NCI-H526 (cell line): Measurements from ENCODE around the gene PALLD.

Experiments used
- DNase-seq, 2 experiments: peaks; one replicate each; lab custom pipeline; 2025; lab: John Stamatoyannopoulos, UW

The PALLD gene

GRCh38 chr4:168527560-168527959, 30.7 kb downstream of the PALLD start:
- DNase-seq: no peak

DNA sequence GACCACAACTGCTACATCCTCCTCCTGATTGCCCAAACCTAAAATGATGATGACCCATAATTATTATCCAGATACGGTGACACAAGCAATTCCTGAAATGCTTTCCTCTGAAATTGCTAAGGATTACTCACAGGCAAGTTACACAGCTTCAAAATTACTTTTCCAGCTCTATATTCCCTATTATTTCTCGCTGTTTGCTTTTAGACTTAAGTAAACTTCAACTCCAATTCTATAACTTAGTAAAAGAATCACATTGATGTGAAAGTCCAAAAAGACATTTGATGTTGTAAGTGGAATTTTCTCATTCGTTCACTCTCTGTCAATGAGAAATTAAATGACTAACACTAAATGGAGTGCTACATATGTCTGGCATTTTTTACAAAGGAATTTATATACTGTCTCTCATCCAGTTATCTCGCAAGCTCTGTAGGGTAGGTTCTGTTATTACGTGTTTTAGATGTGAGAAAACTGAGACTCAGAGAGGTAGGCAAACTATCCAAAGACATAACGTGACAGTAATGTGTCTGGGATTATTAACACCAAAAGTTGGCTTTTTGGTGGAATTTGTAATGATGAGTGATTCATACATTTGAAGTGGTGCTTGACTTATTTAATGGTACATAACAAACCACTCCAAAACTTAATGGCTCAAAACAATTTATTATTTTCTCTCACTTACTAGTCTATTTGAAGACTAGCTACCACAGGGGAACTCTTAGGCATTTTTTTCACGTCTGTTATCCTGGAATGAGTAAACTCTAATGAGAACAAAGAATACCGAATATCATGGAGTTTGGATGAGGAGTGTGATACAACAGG, 31.5 kb downstream of the PALLD start:
- DNase-seq: no peak

DNA sequence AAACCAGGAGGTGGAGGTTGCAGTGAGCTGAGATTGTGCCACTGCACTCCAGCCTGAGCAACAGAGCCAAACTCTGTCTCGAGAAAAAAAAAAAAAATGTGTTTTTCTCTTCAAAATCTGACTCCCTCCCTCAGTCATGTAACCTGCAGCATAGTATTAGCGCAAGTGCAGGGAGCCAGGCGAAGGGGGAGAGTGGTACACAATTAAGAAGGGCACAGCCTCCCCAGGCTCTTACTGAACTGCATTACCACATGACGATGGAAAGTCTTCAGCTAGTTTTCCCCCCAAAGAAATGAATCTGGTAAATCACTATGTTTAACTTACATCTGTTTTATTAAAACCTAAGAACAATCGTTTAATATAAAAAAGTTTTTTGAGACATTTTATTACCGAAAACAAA, 32.4 kb downstream of the PALLD start:
- no peak for DNase-seq

DNA sequence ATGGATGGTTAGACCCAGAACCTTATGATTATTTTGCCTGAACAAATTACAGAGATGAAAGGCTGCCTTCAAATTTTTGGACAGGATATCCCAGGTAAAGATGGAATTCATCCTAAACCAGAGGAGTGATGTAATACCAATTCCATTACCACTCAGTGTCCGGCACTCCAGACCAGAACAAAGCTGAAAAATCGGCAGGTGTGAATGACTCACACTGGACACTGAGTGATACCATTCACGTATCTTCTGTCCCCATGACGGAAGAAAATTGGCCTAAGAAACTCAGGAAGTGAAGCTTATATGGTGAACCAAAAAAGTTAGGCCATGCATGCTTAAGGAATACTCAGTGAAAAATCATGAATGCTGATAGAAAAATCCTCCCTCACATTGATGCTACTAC, 34.5 kb downstream of the PALLD start:
- DNase-seq: no peak

DNA sequence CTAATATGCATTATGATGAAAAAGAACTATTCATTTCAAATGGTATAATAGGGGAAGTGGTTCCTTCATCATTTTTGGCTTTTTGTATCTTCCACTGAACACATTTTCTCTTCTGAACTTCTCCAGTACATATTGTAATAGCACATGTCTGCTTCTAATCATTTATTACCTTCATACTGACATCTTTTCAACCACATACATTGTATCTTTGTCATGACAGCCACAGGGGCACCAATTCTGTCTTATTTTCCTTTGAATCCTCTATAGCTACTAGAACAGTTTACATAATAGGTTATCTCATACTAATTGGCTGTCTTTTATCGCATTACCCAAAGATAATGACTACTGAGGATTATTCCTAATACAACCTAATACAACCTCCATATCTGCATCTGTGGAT, 37.7 kb downstream of the PALLD start:
- DNase-seq: no peak

- no peak for DNase-seq
Observed at GRCh38 chr4:168535689-168536088, 38.8 kb downstream of the PALLD start.

DNA sequence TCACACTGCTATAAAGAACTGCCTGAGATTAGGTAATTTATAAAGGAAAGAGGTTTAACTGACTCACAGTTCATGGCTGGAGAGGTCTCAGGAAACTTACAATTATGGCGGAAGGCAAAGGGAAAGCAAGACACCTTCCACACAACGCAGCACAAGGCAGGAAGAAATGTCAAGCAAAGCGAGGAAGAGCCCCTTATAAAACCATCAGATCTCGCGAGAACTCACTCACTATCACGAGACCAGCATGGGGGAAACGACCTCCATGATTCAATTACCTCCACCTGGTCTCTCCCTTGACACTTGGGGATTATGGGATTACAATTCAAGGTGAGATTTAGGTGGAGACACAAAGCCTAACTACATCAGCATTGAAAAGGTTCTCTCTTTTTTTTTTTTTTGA, 39.6 kb downstream of the PALLD start:
- DNase-seq: no peak

GRCh38 chr4:168537086-168537485, 40.2 kb downstream of the PALLD start:
- DNase-seq: no peak

GRCh38 chr4:168537571-168537970, 40.7 kb downstream of the PALLD start:
- DNase-seq: no peak

- DNase-seq: no peak
Observed at GRCh38 chr4:168538632-168539031, 41.8 kb downstream of the PALLD start.

DNA sequence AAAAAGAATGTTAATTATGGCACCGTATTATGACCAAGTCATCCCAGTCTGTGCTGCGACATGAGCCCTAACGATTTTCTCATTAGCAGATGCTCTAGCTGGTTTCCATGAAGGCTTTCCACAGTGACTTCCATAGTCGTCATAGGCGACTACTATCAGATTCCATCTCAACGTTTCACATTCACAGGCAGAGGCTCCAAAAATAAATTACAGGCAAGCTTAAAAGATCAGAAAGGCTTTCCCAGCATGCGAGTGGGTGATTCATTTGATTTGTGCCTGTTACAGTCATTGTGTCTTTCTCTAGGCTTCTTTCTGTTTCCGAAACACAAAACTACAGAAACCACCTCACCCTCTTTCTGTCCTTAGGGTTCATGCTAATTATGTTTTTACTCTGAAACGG, 43.2 kb downstream of the PALLD start:
- no peak for DNase-seq

DNA sequence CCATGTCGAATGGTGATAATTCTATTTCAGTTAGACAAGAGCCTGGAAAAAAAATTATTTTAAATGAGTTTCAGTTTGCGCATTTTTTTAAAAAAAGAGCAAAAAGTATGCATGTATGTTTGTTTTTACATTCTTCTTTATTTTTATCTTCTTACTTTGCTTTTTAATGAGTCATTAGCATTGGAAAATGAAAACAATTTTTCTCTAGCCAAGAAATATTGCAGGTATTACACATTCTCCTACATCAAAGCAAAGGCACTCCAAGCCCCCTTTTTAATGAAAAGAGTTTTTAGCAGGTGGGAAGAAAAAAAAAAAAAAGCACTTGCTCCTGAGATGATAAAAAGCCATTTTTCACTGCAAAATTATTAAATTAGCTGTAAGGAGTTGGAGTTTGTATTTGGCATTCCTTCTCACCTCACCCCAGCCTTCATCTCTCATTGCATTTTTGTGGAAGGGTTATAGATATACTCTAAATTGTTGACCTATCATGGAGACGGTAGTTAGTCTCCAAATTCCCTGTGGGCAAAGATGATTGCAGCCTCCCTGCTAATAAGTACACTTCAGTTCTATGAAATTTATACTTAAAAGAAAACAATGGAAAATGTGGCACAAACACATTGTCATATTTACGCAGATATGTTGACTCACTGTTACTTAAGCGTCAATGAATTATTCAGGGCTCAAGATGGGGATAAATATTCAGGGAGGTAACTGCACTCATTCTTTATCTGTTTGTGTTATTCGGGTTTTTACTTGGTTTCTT, 43.8 kb downstream of the PALLD start:
- DNase-seq: no peak

DNA sequence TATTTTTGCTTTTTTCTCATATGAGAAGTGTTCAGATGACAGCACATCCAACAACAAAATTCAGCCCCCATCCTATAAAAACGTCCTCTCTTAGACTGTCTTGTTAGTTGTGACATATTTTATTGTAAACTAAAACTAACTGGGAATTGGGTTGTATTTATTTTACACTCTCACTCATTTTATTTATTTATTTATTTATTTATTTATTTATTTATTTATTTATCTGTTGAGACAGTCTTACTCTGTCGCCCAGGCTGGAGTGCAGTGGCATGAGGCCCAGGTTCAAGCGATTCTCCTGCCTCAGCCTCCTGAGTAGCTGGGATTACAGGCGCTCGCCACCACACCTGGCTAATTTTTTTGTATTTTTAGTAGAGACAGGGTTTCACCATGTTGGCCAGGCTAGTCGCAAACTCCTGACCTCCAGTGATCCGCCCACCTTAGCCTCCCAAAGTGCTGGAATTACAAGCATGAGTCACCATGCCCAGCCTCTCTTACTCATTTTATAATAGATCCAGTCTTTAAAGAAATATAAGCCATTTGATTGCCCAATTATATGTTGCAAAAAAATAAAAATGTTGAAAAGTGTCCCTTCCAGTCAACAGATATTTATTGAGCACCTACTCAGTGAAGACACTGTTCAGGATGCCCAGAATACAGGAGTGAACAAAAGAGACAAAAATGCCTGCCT, 44.6 kb downstream of the PALLD start:
- no peak for DNase-seq

DNA sequence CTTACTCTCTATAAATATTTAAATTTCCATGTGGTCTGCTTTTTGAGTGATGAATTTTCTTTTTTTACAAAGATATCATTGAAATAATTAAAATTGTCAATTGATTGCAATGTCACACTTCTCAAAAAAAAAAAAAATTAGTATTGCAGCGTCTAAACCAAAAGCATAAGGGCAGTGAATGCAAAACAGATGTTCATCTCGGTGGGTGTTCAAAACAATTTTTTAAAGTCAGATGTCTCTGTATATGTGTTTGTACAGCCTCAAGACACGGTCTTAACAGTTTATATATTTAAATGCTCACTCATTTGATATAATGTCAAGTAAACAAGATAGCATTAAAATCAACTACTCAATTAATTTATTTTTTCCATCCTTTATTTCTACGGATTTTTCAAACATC, 52.3 kb downstream of the PALLD start:
- DNase-seq: no peak

DNA sequence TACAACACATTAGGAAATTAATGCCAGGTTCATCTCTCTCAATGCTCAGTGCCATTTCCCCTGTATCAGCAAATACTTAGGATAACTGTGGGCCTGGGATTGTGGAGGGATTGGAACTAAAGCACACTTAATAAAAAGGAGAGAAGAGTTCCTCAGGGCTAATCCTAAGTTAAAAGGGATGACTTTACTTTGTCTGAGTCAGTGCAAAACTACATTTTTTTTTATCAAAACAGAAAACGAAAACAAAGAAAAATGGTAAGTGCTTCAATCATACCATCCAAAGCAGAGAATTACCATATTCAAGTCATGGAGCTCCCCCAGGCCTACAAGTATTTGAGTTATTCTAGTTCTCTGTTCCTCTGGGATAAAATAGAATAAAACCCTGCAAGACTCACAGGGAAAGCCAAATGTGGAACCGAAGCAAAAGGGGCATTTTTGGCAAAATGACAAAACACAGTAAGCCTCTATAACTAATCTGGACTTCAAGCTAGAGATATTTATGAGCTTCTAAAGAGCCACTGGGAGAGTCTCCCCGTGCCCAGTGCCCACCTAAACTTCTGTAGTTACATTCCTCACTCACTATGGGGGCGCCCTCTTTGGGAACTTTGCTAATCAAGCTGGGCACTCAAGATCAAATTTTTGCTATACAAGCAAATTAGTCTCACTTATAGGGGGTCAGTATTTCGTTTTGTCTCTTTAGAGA, 53.4 kb downstream of the PALLD start:
- DNase-seq: no peak

- DNase-seq: no peak
Observed at GRCh38 chr4:168551211-168551610, 54.4 kb downstream of the PALLD start.

GRCh38 chr4:168551945-168552695, 55.3 kb downstream of the PALLD start:
- DNase-seq: peak; percentile 11 to 31

DNA sequence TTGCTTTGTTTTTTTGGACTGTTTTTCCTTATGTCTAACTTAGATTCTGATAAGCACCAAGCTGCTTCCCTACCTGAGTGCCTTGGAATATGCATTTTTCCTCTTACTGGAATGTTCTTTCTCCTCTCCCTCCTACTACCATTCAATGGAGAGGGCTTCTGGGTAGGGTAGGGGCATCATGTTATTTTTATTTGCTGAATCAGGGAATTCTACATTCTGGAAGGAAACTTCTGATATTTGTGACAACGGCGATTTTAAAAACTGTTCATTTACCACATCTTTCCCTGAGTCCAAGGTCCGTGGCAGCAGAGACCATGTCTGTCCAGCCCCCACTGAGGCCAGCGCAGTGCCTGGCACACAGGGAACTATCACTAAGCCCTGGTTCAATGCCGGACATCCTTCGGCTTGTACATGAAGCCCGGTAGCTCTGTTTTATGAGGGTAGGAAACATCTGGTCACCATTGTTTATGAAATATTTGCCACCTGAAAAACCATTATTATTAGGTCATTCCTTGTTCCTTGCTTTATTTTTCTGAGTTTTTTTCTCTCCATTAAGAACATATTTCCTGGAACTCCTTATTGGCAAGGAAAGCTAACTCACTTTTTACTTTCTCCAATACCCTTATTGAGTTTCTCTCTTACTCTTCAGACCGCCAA, 57.0 kb downstream of the PALLD start:
- DNase-seq: no peak

GRCh38 chr4:168555437-168555836, 58.6 kb downstream of the PALLD start:
- no peak for DNase-seq

GRCh38 chr4:168557658-168558057, 60.8 kb downstream of the PALLD start:
- DNase-seq: no peak

GRCh38 chr4:168558599-168558998, 61.7 kb downstream of the PALLD start:
- no peak for DNase-seq
